HG03520 (cell line): ENCODE results near the gene FARS2.

Experiments
- ATAC-seq: cut with Tn5 transposase; IDR thresholded peaks from one replicate; pipeline ENCODE4 v1.9.1; 2021; ENCODE audit warnings: mild to moderate bottlenecking, moderate library complexity; ENCODE audit not compliant: unreplicated experiment

FARS2 gene

GRCh38 chr6:5365436-5366195, 104.3 kb downstream of the FARS2 start:
- ATAC-seq: no peak

GRCh38 chr6:5366941-5367340, 105.6 kb downstream of the FARS2 start:
- no peak for ATAC-seq

GRCh38 chr6:5367510-5367909, 106.2 kb downstream of the FARS2 start:
- ATAC-seq: no peak

DNA sequence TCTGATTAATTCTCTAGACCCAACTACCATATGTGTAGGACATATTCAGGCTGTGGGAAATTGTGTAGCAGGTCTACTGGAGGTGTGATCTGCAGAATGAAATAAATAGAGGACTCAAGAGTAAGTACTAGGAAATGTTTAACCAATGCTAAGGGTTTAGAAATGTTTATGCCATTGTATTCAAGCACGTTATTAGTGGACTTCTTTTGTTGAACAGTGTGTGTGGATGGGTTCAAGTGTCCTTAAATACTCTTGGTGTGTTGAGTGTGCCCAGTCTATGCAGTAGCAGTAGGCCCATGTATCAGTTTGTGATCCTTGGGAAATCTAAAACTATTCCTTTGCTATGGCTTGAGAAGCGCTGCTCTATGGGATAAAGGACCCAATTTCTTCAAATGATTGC, 112.1 kb downstream of the FARS2 start:
- no peak for ATAC-seq

DNA sequence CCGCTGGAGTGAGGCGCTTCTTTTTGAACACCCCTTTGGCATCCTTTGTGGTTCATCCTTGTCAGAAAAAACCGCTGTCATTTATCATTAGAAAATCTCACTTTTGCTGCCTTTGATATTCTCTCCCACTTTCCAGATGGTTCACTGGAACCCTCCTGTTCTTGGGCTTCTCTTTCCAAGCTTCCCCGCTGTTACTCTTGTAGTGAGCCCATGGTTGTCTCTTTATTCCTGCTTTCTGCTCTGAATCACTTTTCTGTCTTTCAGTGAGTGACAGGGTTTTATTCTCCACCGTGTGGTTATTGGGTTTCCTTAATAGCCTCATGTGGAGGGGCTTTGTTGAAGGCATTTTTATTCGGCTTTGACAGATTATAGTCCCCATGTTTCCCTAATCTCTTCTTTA, 117.0 kb downstream of the FARS2 start:
- ATAC-seq: no peak

DNA sequence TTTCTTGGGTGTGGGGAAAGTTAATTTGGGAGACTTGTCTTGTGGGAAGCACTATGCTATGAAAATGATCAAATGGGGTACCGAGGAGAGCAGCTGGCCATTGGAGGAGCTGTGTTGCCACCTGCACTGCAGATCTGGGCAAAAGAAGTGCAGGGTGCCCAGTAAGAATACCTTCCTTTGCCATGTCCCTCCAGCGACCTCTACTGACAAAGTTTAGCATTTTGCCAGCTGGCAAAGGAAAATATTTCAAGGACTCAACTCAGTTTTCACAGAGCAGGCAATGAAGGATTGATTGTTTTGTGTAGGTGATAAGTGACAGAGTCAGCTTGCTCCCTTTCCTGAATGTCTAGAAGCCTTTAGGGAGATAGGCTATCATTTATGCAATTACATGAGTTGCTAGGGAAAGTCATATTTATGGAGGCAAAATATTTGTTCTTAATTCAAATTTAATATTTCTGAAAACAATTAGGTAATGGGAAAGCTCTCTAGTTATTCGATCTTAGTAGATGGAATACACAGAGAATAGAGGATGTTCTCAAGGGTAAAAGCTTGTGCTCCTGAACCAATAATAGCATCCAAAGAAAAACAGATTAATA, 118.4 kb downstream of the FARS2 start:
- ATAC-seq: no peak

DNA sequence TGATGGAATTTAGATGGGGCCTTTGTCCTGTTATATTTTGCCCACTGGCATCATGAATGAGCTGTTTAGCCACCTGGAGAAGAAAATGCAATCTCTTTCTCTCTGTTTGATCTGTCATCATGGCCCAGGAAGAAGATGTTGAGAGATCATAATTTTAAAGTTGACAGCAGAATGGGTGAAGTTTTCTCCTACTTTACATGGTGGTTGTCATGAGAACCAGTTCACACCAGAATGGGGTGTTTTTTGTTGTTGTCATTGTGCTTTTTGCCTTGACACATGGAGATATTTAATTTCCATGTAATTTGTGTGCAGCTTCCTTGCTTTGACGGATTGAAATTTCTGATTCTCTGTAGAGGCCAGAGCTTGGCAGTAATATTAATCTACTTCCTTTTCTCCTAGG, 122.5 kb downstream of the FARS2 start:
- no peak for ATAC-seq

DNA sequence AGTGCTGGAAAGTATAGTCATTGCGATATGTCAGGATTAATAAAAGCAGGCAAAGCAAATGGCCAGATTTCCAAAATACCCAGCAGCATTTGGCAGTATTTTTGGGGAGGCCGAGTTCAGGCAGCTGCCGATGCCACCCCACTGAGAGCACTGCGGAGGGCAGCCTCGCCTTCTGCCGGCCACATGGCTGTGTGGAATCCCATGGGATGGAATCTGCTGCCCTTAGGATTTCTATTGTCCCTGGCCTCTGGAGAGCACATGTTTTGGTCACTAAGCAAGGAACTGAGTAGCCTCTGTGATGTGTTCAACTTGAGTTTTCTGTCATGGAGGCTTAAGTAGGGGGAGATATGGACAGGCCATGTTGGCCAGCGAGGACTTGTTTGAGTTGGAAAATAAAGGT, 123.0 kb downstream of the FARS2 start:
- ATAC-seq: no peak

GRCh38 chr6:5388326-5388725, 127.0 kb downstream of the FARS2 start:
- ATAC-seq: no peak

DNA sequence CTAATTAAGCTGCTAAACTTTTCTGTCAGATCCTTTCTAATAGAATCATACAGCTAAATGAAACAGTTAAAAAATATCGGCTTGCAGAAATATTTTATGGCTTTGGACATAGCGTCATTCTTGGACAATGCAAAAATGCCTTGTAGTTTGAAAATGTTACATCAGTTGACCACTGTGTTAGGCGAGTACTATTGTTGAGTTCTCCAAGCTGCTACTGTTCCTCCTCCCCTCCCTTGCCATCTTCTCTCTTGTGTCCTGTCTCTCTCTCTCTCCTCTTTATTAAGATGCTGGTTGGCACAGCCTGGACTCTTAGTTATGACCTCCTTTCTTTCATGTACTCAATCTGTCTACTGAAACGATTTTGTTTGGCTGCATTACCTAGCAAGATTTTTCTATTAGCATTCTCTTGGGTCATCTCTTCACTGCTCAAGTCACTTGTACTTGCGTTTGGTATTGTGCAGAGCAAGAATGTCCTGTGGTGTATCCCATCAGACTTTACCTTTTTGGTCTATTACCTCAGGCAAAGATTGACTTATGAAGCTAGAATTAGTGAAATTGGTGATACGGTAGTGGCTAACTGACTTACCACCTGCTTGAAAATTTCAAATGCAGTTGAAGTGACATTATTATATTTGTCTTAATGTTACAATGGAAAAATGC, 127.9 kb downstream of the FARS2 start:
- no peak for ATAC-seq

GRCh38 chr6:5390177-5390576, 128.9 kb downstream of the FARS2 start:
- ATAC-seq: no peak

DNA sequence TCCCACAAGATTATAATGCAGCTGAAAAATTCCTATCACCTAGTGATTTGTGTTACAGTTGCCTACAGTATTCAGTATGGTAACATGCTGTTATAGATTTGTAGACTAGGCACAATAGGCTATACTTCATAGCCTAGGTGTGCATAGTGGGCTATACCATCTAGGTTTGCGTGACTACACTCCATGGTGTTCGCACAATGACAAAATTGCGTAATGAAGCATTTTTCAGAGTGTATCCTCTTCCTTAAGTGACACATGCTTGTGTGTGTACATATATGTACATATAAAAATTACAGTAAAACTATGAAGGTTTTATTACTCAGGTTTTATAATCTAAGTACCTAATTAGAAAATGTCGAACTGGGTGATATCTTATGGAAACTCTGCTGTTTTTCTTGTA, 133.0 kb downstream of the FARS2 start:
- no peak for ATAC-seq

GRCh38 chr6:5395719-5396118, 134.4 kb downstream of the FARS2 start:
- ATAC-seq: no peak

DNA sequence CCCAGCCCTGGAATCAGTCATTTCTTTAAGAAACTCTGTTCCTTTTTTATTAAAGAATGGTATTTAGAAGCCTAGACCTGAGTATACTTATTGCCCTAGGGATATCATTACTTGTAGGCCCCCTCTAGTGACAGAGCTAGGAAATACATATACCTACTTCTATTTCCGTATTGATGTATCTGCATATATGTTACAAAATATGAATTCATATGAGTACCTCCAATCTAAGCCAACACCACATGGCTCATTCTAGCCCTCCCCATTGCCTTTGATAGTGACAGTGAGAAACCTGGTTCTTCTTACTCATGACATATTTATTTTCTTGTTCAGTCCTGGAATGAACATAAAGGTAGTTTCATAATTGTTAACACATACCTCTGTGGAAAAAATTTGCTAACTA, 137.2 kb downstream of the FARS2 start:
- ATAC-seq: peak; percentile 60

GRCh38 chr6:5399391-5399790, 138.1 kb downstream of the FARS2 start:
- ATAC-seq: no peak

GRCh38 chr6:5401845-5402738, 140.8 kb downstream of the FARS2 start:
- ATAC-seq: no peak

DNA sequence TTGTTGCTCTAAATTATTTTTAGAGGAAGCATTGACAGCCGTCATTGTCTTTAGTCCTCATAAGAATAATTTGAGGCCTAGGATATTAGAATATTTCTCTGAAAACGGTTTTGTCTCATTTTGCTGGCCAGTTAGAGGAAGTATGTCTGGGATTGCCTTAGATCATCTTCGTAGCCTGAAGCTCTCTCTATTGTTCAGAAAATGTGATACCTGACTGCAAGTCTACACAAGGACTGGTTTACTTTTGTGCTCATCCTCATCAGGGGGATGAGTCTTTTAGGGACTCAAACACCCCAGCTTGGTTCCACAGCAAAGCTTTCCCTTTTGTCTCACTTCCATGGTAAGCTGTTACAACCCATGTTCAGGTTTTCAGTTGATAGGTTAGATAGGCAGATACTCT, 141.8 kb downstream of the FARS2 start:
- ATAC-seq: no peak

DNA sequence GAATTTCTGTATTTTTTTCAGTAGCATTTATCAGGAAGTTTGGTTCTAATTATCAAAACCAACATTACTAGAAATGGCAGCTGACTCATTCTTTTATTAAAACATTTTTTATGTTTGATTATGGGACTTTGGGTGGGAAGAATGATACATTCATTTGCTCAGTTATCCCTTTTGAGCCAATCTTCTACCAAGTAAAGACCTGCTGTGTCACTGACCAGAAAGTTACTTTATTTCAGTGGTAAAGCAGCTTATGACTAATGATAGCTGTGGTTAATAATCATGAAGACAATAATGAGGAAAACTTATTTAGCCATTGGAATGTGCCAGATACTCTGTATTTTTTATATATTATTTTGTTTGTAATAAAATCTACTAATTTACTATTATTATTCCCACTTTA, 142.3 kb downstream of the FARS2 start:
- no peak for ATAC-seq

GRCh38 chr6:5405976-5406375, 144.7 kb downstream of the FARS2 start:
- no peak for ATAC-seq

- no peak for ATAC-seq
Observed at GRCh38 chr6:5411414-5411813, 150.1 kb downstream of the FARS2 start.

DNA sequence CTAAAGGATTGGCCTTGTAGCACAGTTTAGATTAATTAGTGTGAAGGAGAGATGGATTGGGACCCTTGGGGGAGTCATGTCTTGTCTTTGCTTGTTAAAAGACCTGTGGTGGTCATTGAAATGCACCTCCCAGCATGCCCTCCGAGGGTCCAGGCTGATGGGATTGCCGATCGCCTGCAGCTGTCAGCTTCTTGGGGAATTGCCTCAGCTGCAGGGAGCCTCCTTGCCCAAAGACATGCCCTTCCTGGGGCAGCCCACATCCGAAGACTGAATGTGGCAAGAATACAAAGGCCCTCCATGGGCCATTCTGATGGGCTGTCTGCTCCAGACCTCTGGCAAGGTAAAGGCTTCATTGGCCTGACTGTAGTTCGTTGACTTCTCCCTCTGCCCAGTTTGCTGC, 150.7 kb downstream of the FARS2 start:
- no peak for ATAC-seq
